Liver (tissue), 9 donors: Measurements from ENCODE around the gene CPAMD8. TPM values are rescaled to one million over a fixed set of nuclear protein-coding genes. Genes with fewer than 3 reads are reported as not detected.

ENCODE experiments used
- DNase-seq: peaks from one replicate; pipeline ENCODE4 v3.0.0-alpha.2; 2017; ENCODE audit warnings: low spot score
- H3K27ac ChIP-seq, 2 donors: one replicate each; pipeline ENCODE4 v1.7.0; 2013; ENCODE audit warnings: inconsistent platforms in 2 of 2, low read length in 2 of 2, control low read depth in 1 of 2, low read depth in 1 of 2, mild to moderate bottlenecking in 1 of 2
- H3K27me3 ChIP-seq, 4 donors: one replicate each; pipeline versions ENCODE4 v1.6.1 to v1.7.0; 2013; ENCODE audit warnings: low read length in 3 of 4, inconsistent platforms in 1 of 4, mild to moderate bottlenecking in 1 of 4, moderate library complexity in 1 of 4; ENCODE audit not compliant: control insufficient read depth in 4 of 4, insufficient read depth in 4 of 4
- H3K36me3 ChIP-seq, 4 donors: one replicate each; pipeline versions ENCODE4 v1.6.1 to v1.7.0; 2013; ENCODE audit warnings: low read length in 3 of 4, mild to moderate bottlenecking in 3 of 4, low read depth in 1 of 4, moderate library complexity in 1 of 4; ENCODE audit not compliant: control insufficient read depth in 4 of 4, insufficient read depth in 3 of 4
- H3K4me1 ChIP-seq, 4 donors: one replicate each; pipeline versions ENCODE4 v1.6.1 to v1.7.0; 2013; ENCODE audit warnings: low read length in 3 of 4, mild to moderate bottlenecking in 3 of 4, moderate library complexity in 1 of 4; ENCODE audit not compliant: control insufficient read depth in 4 of 4, insufficient read depth in 4 of 4
- H3K4me3 ChIP-seq, 3 donors: one replicate each; pipeline versions ENCODE4 v1.6.1 to v1.7.0; 2013; ENCODE audit warnings: low read length in 3 of 3, control low read depth in 1 of 3, low read depth in 1 of 3, mild to moderate bottlenecking in 1 of 3
- H3K9ac ChIP-seq, 2 donors: one replicate each; pipeline ENCODE4 v1.7.0; 2013; ENCODE audit warnings: low read length in 2 of 2, mild to moderate bottlenecking in 2 of 2, moderate library complexity in 2 of 2, control low read depth in 1 of 2, low read depth in 1 of 2
- H3K9me3 ChIP-seq, 4 donors: one replicate each; pipeline versions ENCODE4 v1.6.1 to v1.7.0; 2013; ENCODE audit warnings: low read length in 3 of 4; ENCODE audit not compliant: control insufficient read depth in 4 of 4
- CTCF ChIP-seq: fragments of 150-350 bp; IDR thresholded peaks from 2 replicates; pipeline ENCODE4 v1.5.1; 2017; ENCODE audit warnings: improper control_type of control experiment, low read depth, low read length; ENCODE audit not compliant: missing input control
- EGR1 ChIP-seq, 2 donors: IDR thresholded peaks; 2 replicates each; pipeline ENCODE4 v1.6.1; 2016 to 2018; ENCODE audit warnings: antibody characterized with exemption in 2 of 2, low read depth in 2 of 2
- FOXA2 ChIP-seq: IDR thresholded peaks from 2 replicates; pipeline ENCODE4 v1.6.1; 2016; ENCODE audit warnings: antibody characterized with exemption
- GABPA ChIP-seq, 2 donors: IDR thresholded peaks in 1 of 2; conservative IDR thresholded peaks in 1 of 2; 2 replicates each; pipeline ENCODE4 v1.6.1; 2016; ENCODE audit warnings: antibody characterized with exemption in 2 of 2, mild to moderate bottlenecking in 1 of 2, moderate library complexity in 1 of 2
- HNF4A ChIP-seq, 2 donors: conservative IDR thresholded peaks; 2 replicates each; pipeline ENCODE4 v1.6.1; 2016; ENCODE audit warnings: antibody characterized with exemption in 2 of 2, mild to moderate bottlenecking in 2 of 2
- HNF4G ChIP-seq: IDR thresholded peaks from 2 replicates; pipeline ENCODE4 v1.6.1; 2016; ENCODE audit warnings: antibody characterized with exemption
- JUND ChIP-seq, 2 donors: IDR thresholded peaks; 2 replicates each; pipeline ENCODE4 v1.6.1; 2016; ENCODE audit warnings: antibody characterized with exemption in 2 of 2
- RAD21 ChIP-seq, 2 donors: IDR thresholded peaks; 2 replicates each; pipeline ENCODE4 v1.6.1; 2016; ENCODE audit warnings: antibody characterized with exemption in 2 of 2, mild to moderate bottlenecking in 2 of 2
- RXRA ChIP-seq, 2 donors: IDR thresholded peaks; 2 replicates each; pipeline ENCODE4 v1.6.1; 2017 to 2018; ENCODE audit warnings: antibody characterized with exemption in 2 of 2, mild to moderate bottlenecking in 1 of 2
- TAF1 ChIP-seq: conservative IDR thresholded peaks from 2 replicates; pipeline ENCODE4 v1.6.1; 2016; ENCODE audit warnings: antibody characterized with exemption, mild to moderate bottlenecking
- YY1 ChIP-seq: IDR thresholded peaks from 2 replicates; pipeline ENCODE4 v1.6.1; 2016; ENCODE audit warnings: antibody characterized with exemption, mild to moderate bottlenecking
- WGBS: extraction: QIAGEN DNeasy Blood & Tissue Kit; methylation state at CpG from one replicate; pipeline ENCODE4 v1.1.7; 2013; 5-methylcytosine and 5-hydroxymethylcytosine counted together
- polyA plus RNA-seq, 2 donors: library from polyadenylated mRNA; stranded (reverse) in 1 of 2; unstranded in 1 of 2; fragments of 200-250 nt in 1 of 2; fragments of >200 nt in 1 of 2; fragmentation: Nextera tagmentation in 1 of 2; extraction: Ambion mirVana in 1 of 2; gene quantifications; one replicate each; pipeline versions ENCODE4 v1.2.1 to v1.2.3, GENCODE V29; 2013 to 2015
- total RNA-seq, 2 donors: library from RNA; depleted of rRNA; stranded (reverse); fragments of >200 nt; gene quantifications; one replicate each; pipeline ENCODE4 v1.2.3, GENCODE V29; 2014
- TF ChIP-seq, protein P1 (sequence below): IDR thresholded peaks from 2 replicates; pipeline ENCODE4 v1.6.1; 2016; ENCODE audit warnings: antibody characterized with exemption
- TF ChIP-seq, protein P2 (sequence below): IDR thresholded peaks from 2 replicates; pipeline ENCODE4 v1.6.1; 2016; ENCODE audit warnings: antibody characterized with exemption, mild to moderate bottlenecking
- donor health status: healthy.
- donor health status: healthy.
- donor health status: healthy.
- donor health status: healthy.
- donor health status: healthy.

Gene CPAMD8
- total and polyA plus RNA-seq, 4 donors: 0.92 to 1.4 (median 1.1) TPM

DNA sequence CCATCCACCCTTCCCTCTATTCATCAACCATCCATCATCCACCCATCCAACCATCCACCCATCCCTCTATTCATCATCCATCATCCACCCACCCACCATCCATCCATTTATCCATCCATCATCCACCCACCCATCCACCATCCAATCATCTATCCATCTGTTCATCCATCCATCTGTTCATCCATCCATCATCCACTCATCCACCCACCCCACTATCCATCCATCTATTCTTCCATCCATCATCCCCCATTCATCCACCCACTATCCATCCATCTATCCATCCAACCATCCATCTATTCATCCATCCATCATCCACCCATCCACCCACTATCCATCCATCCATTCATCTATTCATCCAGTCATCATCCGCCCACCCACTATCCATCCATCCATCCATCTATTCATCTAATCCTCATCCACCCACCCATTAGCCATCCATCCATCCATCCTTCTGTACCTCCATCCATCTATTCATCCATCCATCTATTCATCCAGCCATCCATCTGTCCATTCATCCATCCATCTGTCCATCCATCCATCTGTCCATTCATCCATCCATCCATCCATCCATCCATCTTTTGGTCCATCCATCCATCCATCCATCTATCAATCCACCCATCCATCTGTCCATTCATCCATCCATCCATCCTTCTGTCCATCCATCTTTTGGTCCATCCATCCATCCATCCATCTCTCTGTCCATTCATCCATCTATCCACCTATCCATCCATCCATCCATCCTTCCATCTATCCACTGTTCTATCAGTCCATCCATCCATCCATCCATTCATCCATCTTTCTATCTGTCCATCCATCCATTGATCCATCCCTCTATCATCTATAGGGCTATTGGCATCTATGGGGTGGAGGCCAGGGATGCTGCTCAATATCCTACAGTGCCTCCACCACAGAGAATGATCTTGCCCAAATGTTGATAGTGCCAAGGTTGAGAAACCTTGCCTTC lies 47.5 kb downstream of the CPAMD8 start:
- no peak overlapping the region for H3K27ac ChIP-seq
- H3K4me1 ChIP-seq: no peaks in the 10 kb centered on the region
- no peaks in the 10 kb centered on the region for H3K27me3 ChIP-seq
- no peaks in the 10 kb centered on the region for H3K36me3 ChIP-seq
- H3K4me3 ChIP-seq: no peak overlapping the region
- no peak for DNase-seq
- no peak overlapping the region for H3K9ac ChIP-seq
- peaks cover 0 to 3% (median 0%) of the 10 kb centered on the region in 4 donors for H3K9me3 ChIP-seq
- TF ChIP-seq EGR1 (IDR thresholded peaks at IDR 0.05; ENCODE audit: low read depth in 2 of 2) (no peak), FOXA2 (no peak), YY1 (no peak), RAD21 (IDR thresholded peaks at IDR 0.05) (no peak), TAF1 (no peak), GABPA (IDR thresholded peaks at IDR 0.05 in 1 of 2, conservative IDR thresholded peaks at IDR 0.05 in 1 of 2) (no peak), RXRA (IDR thresholded peaks at IDR 0.05) (no peak)
- TF ChIP-seq, protein P1, sequence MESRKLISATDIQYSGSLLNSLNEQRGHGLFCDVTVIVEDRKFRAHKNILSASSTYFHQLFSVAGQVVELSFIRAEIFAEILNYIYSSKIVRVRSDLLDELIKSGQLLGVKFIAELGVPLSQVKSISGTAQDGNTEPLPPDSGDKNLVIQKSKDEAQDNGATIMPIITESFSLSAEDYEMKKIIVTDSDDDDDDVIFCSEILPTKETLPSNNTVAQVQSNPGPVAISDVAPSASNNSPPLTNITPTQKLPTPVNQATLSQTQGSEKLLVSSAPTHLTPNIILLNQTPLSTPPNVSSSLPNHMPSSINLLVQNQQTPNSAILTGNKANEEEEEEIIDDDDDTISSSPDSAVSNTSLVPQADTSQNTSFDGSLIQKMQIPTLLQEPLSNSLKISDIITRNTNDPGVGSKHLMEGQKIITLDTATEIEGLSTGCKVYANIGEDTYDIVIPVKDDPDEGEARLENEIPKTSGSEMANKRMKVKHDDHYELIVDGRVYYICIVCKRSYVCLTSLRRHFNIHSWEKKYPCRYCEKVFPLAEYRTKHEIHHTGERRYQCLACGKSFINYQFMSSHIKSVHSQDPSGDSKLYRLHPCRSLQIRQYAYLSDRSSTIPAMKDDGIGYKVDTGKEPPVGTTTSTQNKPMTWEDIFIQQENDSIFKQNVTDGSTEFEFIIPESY: no peak
- WGBS: 85% methylated on average over 1 of the region's 1 CpG

GRCh38 chr19:16978156-16978555 lies 48.5 kb downstream of the CPAMD8 start:
- no peak overlapping the region for H3K4me3 ChIP-seq
- no peaks in the 10 kb centered on the region for H3K4me1 ChIP-seq
- no peak overlapping the region for H3K9ac ChIP-seq
- no peak overlapping the region for H3K27ac ChIP-seq
- H3K36me3 ChIP-seq: no peaks in the 10 kb centered on the region
- no peak for DNase-seq
- no peaks in the 10 kb centered on the region for H3K9me3 ChIP-seq
- TF ChIP-seq CTCF: no peak
- TF ChIP-seq YY1: no peak
- no peak for TF ChIP-seq GABPA (IDR thresholded peaks at IDR 0.05 in 1 of 2, conservative IDR thresholded peaks at IDR 0.05 in 1 of 2)
- TF ChIP-seq, protein P2, sequence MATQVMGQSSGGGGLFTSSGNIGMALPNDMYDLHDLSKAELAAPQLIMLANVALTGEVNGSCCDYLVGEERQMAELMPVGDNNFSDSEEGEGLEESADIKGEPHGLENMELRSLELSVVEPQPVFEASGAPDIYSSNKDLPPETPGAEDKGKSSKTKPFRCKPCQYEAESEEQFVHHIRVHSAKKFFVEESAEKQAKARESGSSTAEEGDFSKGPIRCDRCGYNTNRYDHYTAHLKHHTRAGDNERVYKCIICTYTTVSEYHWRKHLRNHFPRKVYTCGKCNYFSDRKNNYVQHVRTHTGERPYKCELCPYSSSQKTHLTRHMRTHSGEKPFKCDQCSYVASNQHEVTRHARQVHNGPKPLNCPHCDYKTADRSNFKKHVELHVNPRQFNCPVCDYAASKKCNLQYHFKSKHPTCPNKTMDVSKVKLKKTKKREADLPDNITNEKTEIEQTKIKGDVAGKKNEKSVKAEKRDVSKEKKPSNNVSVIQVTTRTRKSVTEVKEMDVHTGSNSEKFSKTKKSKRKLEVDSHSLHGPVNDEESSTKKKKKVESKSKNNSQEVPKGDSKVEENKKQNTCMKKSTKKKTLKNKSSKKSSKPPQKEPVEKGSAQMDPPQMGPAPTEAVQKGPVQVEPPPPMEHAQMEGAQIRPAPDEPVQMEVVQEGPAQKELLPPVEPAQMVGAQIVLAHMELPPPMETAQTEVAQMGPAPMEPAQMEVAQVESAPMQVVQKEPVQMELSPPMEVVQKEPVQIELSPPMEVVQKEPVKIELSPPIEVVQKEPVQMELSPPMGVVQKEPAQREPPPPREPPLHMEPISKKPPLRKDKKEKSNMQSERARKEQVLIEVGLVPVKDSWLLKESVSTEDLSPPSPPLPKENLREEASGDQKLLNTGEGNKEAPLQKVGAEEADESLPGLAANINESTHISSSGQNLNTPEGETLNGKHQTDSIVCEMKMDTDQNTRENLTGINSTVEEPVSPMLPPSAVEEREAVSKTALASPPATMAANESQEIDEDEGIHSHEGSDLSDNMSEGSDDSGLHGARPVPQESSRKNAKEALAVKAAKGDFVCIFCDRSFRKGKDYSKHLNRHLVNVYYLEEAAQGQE: no peak
- no peak for TF ChIP-seq RAD21 (IDR thresholded peaks at IDR 0.05)
- TF ChIP-seq, protein P1: no peak
- no peak for TF ChIP-seq HNF4A (conservative IDR thresholded peaks at IDR 0.05)
- TF ChIP-seq HNF4G: no peak
- no peak for TF ChIP-seq JUND (IDR thresholded peaks at IDR 0.05)
- no peak for TF ChIP-seq RXRA (IDR thresholded peaks at IDR 0.05)
- no peaks in the 10 kb centered on the region for H3K27me3 ChIP-seq
- 61% methylated on average over 2 of the region's 2 CpGs for WGBS
